ENCODE measurements around the gene SPTAN1.

GRCh38 chr9:128577206-128577605 lies 24.8 kb downstream of the SPTAN1 start:
- TF ChIP-seq, protein P1, sequence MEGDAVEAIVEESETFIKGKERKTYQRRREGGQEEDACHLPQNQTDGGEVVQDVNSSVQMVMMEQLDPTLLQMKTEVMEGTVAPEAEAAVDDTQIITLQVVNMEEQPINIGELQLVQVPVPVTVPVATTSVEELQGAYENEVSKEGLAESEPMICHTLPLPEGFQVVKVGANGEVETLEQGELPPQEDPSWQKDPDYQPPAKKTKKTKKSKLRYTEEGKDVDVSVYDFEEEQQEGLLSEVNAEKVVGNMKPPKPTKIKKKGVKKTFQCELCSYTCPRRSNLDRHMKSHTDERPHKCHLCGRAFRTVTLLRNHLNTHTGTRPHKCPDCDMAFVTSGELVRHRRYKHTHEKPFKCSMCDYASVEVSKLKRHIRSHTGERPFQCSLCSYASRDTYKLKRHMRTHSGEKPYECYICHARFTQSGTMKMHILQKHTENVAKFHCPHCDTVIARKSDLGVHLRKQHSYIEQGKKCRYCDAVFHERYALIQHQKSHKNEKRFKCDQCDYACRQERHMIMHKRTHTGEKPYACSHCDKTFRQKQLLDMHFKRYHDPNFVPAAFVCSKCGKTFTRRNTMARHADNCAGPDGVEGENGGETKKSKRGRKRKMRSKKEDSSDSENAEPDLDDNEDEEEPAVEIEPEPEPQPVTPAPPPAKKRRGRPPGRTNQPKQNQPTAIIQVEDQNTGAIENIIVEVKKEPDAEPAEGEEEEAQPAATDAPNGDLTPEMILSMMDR (conservative IDR thresholded peaks at IDR 0.05; ENCODE audit: low read length): no peak
- TF ChIP-seq EZH2phosphoT487 (IDR thresholded peaks at IDR 0.05; ENCODE audit: borderline replicate concordance): no peak

All from Loucy (cell line).